Aorta (tissue), 5 donors: Measurements from ENCODE around the gene CMTM4. TPM values are rescaled to one million over a fixed set of nuclear protein-coding genes. Genes with fewer than 3 reads are reported as not detected.

Source experiments
- ATAC-seq: fragments of 200-7000 bp; cut with Tn5 transposase; one replicate; pipeline ENCODE4 v1.9.1; 2022; ENCODE audit warnings: moderate library complexity; ENCODE audit not compliant: low FRiP score
- DNase-seq, 2 donors: peaks; one replicate each; pipeline ENCODE4 v3.0.0-alpha.2; 2020
- H3K27ac ChIP-seq, 2 donors: one replicate each; pipeline ENCODE4 v1.5.1; 2013; ENCODE audit warnings: low read length in 2 of 2, mild to moderate bottlenecking in 2 of 2, moderate library complexity in 2 of 2, control low read depth in 1 of 2, inconsistent platforms in 1 of 2, low read depth in 1 of 2
- H3K27me3 ChIP-seq, 2 donors: one replicate each; pipeline ENCODE4 v1.6.1; 2013; ENCODE audit warnings: control low read depth in 1 of 2, low read length in 1 of 2, mild to moderate bottlenecking in 1 of 2, moderate library complexity in 1 of 2; ENCODE audit not compliant: insufficient read depth in 2 of 2, control insufficient read depth in 1 of 2
- H3K36me3 ChIP-seq, 2 donors: one replicate each; pipeline ENCODE4 v1.6.1; 2013; ENCODE audit warnings: control low read depth in 1 of 2, low read length in 1 of 2, mild to moderate bottlenecking in 1 of 2; ENCODE audit not compliant: insufficient read depth in 2 of 2, control insufficient read depth in 1 of 2
- H3K4me1 ChIP-seq, 2 donors: one replicate each; pipeline ENCODE4 v1.6.1; 2013; ENCODE audit warnings: low read length in 2 of 2, control low read depth in 1 of 2, mild to moderate bottlenecking in 1 of 2, moderate library complexity in 1 of 2; ENCODE audit not compliant: insufficient read depth in 2 of 2, control insufficient read depth in 1 of 2
- H3K4me3 ChIP-seq, 2 donors: one replicate each; pipeline ENCODE4 v1.5.1; 2013; ENCODE audit warnings: low read length in 2 of 2, control low read depth in 1 of 2, mild to moderate bottlenecking in 1 of 2
- H3K9me3 ChIP-seq: one replicate; pipeline ENCODE4 v1.6.1; 2013; ENCODE audit warnings: mild to moderate bottlenecking, low read length; ENCODE audit not compliant: control insufficient read depth
- WGBS, 2 donors: extraction: QIAGEN DNeasy Blood & Tissue Kit; methylation state at CpG; one replicate each; pipeline ENCODE4 v1.1.7; 2013; 5-methylcytosine and 5-hydroxymethylcytosine counted together
- intact Hi-C, 2 donors: fragments of 100-400 bp; cut with DNase I; formaldehyde crosslinking; loops; one replicate each; pipeline versions ENCODE4 v1.14.2 to v1.15.0; 2022
- polyA plus RNA-seq, 2 donors: library from polyadenylated mRNA; stranded (reverse); fragments of 200-250 nt; gene quantifications; one replicate each; pipeline ENCODE4 v1.2.3, GENCODE V29; 2013
- total RNA-seq, 2 donors: library from RNA; stranded (reverse); fragmentation: NEBNext Ultra II Directional; extraction: Animal tissue kit (Norgen Biotek cat#: 25700); gene quantifications; one replicate each; pipeline ENCODE4 v1.2.1, GENCODE V29; 2021
- donor health status: healthy with polysubstance abuse.
- donor health status: Bipolar disorder and iron deficiency.
- donor health status: DM: no; HTN: no; CAD: no.
- donor health status: DM: no; HTN: no; CAD: no.
- donor health status: DM: yes; HTN: yes; CAD: no.

CMTM4 gene
- total and polyA plus RNA-seq, 4 donors: 8.9 to 24.9 (median 13.5) TPM

- WGBS, 2 donors: 42 to 46% methylated on average over 3 of the region's 3 CpGs
- no peaks in the 10 kb centered on the region for H3K36me3 ChIP-seq
- ATAC-seq: no peak
These were observed 115.1 kb downstream of the CMTM4 start for GRCh38 chr16:66581246-66581952.

GRCh38 chr16:66580605-66581209 lies 115.8 kb downstream of the CMTM4 start:
- ATAC-seq (no peak), DNase-seq (no peak)
- intact Hi-C loops: loop anchor here in 1 of 2 donors (10.0 kb wide), 1 partner anchor 106 kb away; no protein-coding TSS in a partner anchor
- Histone ChIP-seq H3K4me3 (no peak overlapping the region), H3K9me3 (no peaks in the 10 kb centered on the region), H3K27ac (no peak overlapping the region), H3K36me3 (no peaks in the 10 kb centered on the region), H3K27me3 (no peaks in the 10 kb centered on the region), H3K4me1 (peaks cover 0 to 6% of the 10 kb centered on the region in 2 donors)
- WGBS, 2 donors: 38 to 53% methylated on average over 4 of the region's 4 CpGs

More at GRCh38 chr16:66581246-66581952, 115.1 kb downstream of the CMTM4 start:
- DNase-seq: no peak
- intact Hi-C loops: loop anchor here in 1 of 2 donors (10.0 kb wide), 1 partner anchor 107 kb away; no protein-coding TSS in a partner anchor
- H3K27me3 ChIP-seq: no peaks in the 10 kb centered on the region
- no peaks in the 10 kb centered on the region for H3K9me3 ChIP-seq
- no peak overlapping the region for H3K4me3 ChIP-seq
- H3K27ac ChIP-seq: no peak overlapping the region
- peaks cover 0 to 6% of the 10 kb centered on the region in 2 donors for H3K4me1 ChIP-seq

- peak in 1 of 2 donors; percentile 52 for DNase-seq
- H3K9me3 ChIP-seq: no peaks in the 10 kb centered on the region
- H3K4me3 ChIP-seq: no peak within 1 kb of the TSS
- WGBS, 2 donors: 33 to 34% methylated on average over 66 to 77 of the region's 77 CpGs
- H3K4me1 ChIP-seq: peaks cover 0 to 6% of the 10 kb centered on the region in 2 donors
- H3K27ac ChIP-seq: no peak within 1 kb of the TSS
- intact Hi-C loops: no loop called here
- peak; percentile 17 for ATAC-seq
- no peaks in the 10 kb centered on the region for H3K27me3 ChIP-seq
- H3K36me3 ChIP-seq: no peaks in the 10 kb centered on the region
These were observed 117.7 kb downstream of the CMTM4 start, which contains the start of gene CMTM2 for GRCh38 chr16:66578651-66579531. CMTM2 (plus strand) TSS chr16:66579463; CDS start chr16:66579608, 145 bp downstream.

GRCh38 chr16:66576296-66576695 lies 120.2 kb downstream of the CMTM4 start:
- no peak overlapping the region for H3K4me3 ChIP-seq
- no peaks in the 10 kb centered on the region for H3K36me3 ChIP-seq
- no peaks in the 10 kb centered on the region for H3K27me3 ChIP-seq
- WGBS, 2 donors: 96 to 99% methylated on average over 5 of the region's 5 CpGs
- H3K9me3 ChIP-seq: no peaks in the 10 kb centered on the region
- ATAC-seq (no peak), DNase-seq (no peak)
- intact Hi-C loops: no loop called here
- H3K27ac ChIP-seq: no peak overlapping the region
- peaks cover 0 to 4% of the 10 kb centered on the region in 2 donors for H3K4me1 ChIP-seq

- H3K4me1 ChIP-seq: no peaks in the 10 kb centered on the region
- intact Hi-C loops: no loop called here
- DNase-seq: no peak
- no peaks in the 10 kb centered on the region for H3K36me3 ChIP-seq
- H3K4me3 ChIP-seq: no peak overlapping the region
- ATAC-seq: no peak
- H3K9me3 ChIP-seq: no peaks in the 10 kb centered on the region
- H3K27ac ChIP-seq: no peak overlapping the region
- 96 to 100% methylated on average over 3 of the region's 3 CpGs for WGBS, 2 donors
- no peaks in the 10 kb centered on the region for H3K27me3 ChIP-seq
These were observed 121.5 kb downstream of the CMTM4 start for GRCh38 chr16:66575060-66575459.

- 93 to 96% methylated on average over 3 of the region's 3 CpGs for WGBS, 2 donors
These were observed 122.0 kb downstream of the CMTM4 start for GRCh38 chr16:66574531-66574930.

GRCh38 chr16:66574081-66574480 lies 122.5 kb downstream of the CMTM4 start:
- WGBS, 2 donors: 77 to 79% methylated on average over 1 of the region's 1 CpG
- ATAC-seq: no peak
- H3K27ac ChIP-seq: no peak overlapping the region
- intact Hi-C loops: no loop called here
- no peaks in the 10 kb centered on the region for H3K4me1 ChIP-seq
- no peaks in the 10 kb centered on the region for H3K36me3 ChIP-seq
- H3K9me3 ChIP-seq: no peaks in the 10 kb centered on the region
- H3K27me3 ChIP-seq: no peaks in the 10 kb centered on the region
- H3K4me3 ChIP-seq: no peak overlapping the region
- DNase-seq: no peak

More at GRCh38 chr16:66574531-66574930, 122.0 kb downstream of the CMTM4 start:
- no peak for DNase-seq
- Histone ChIP-seq H3K27ac (no peak overlapping the region), H3K4me1 (no peaks in the 10 kb centered on the region), H3K36me3 (no peaks in the 10 kb centered on the region), H3K27me3 (no peaks in the 10 kb centered on the region), H3K4me3 (no peak overlapping the region), H3K9me3 (no peaks in the 10 kb centered on the region)
- intact Hi-C loops: no loop called here
- ATAC-seq: no peak

- DNase-seq (no peak), ATAC-seq (no peak)
- Histone ChIP-seq H3K9me3 (no peaks in the 10 kb centered on the region), H3K4me1 (no peaks in the 10 kb centered on the region), H3K36me3 (no peaks in the 10 kb centered on the region), H3K27ac (no peak overlapping the region), H3K4me3 (no peak overlapping the region), H3K27me3 (no peaks in the 10 kb centered on the region)
- intact Hi-C loops: no loop called here
- WGBS, 2 donors: 56 to 64% methylated on average over 2 of the region's 2 CpGs
These were observed 124.2 kb downstream of the CMTM4 start for GRCh38 chr16:66572356-66572755.
